Lung (tissue), 12 donors: ENCODE data around the gene SFXN3. TPM values are rescaled to one million over a fixed set of nuclear protein-coding genes. Genes with fewer than 3 reads are reported as not detected.

Experiments
- ATAC-seq: fragments of 200-7000 bp; cut with Tn5 transposase; one replicate; pipeline ENCODE4 v1.9.1; 2020; ENCODE audit warnings: moderate number of reproducible peaks; ENCODE audit not compliant: insufficient read depth, low FRiP score
- DNase-seq, 3 donors: peaks; one replicate each; pipeline ENCODE4 v3.0.0-alpha.2; 2013 to 2017
- H3K27ac ChIP-seq, 2 donors: one replicate each; pipeline ENCODE4 v1.5.1; 2013; ENCODE audit warnings: mild to moderate bottlenecking in 2 of 2, moderate library complexity in 2 of 2, control low read depth in 1 of 2, inconsistent platforms in 1 of 2, low read depth in 1 of 2, low read length in 1 of 2
- H3K27me3 ChIP-seq, 3 donors: one replicate each; pipeline ENCODE4 v1.5.1; 2013; ENCODE audit warnings: low read length in 2 of 3; ENCODE audit not compliant: control insufficient read depth in 3 of 3, insufficient read depth in 3 of 3
- H3K36me3 ChIP-seq, 4 donors: one replicate each; pipeline ENCODE4 v1.5.1; 2013; ENCODE audit warnings: low read length in 4 of 4, mild to moderate bottlenecking in 1 of 4, moderate library complexity in 1 of 4; ENCODE audit not compliant: control insufficient read depth in 4 of 4, insufficient read depth in 4 of 4
- H3K4me1 ChIP-seq, 5 donors: one replicate each; pipeline ENCODE4 v1.5.1; 2013; ENCODE audit warnings: low read length in 5 of 5, mild to moderate bottlenecking in 2 of 5, moderate library complexity in 1 of 5; ENCODE audit not compliant: control insufficient read depth in 5 of 5, insufficient read depth in 5 of 5
- H3K4me3 ChIP-seq: one replicate; pipeline ENCODE4 v1.5.1; 2013; ENCODE audit warnings: mild to moderate bottlenecking, control low read depth, moderate library complexity
- H3K9ac ChIP-seq, 2 donors: one replicate each; pipeline ENCODE4 v1.5.1; 2013; ENCODE audit warnings: low read length in 2 of 2, control low read depth in 1 of 2; ENCODE audit not compliant: insufficient read depth in 1 of 2
- H3K9me3 ChIP-seq, 4 donors: one replicate each; pipeline ENCODE4 v1.5.1; 2013; ENCODE audit warnings: low read length in 3 of 4, mild to moderate bottlenecking in 1 of 4, moderate library complexity in 1 of 4; ENCODE audit not compliant: control insufficient read depth in 4 of 4, insufficient read depth in 3 of 4
- CTCF ChIP-seq: IDR thresholded peaks from 2 replicates; pipeline ENCODE4 v1.5.1; 2012; ENCODE audit warnings: mild to moderate bottlenecking; ENCODE audit errors: control extremely low read depth, extremely low read depth
- WGBS, 2 donors: extraction: QIAGEN DNeasy Blood & Tissue Kit; methylation state at CpG; one replicate each; pipeline ENCODE4 v1.1.7; 2013; 5-methylcytosine and 5-hydroxymethylcytosine counted together
- polyA plus RNA-seq, 2 donors: library from polyadenylated mRNA; stranded (reverse); fragments of 200-250 nt; gene quantifications; one replicate each; pipeline ENCODE4 v1.2.1, GENCODE V29; 2013
- total RNA-seq, 2 donors: library from RNA; depleted of rRNA in 1 of 2; stranded (reverse); fragments of >200 nt in 1 of 2; gene quantifications; one replicate each; pipeline ENCODE4 v1.2.1, GENCODE V29; 2014 to 2021
- donor health status: control.
- donor health status: control.
- donor health status: Bipolar disorder and iron deficiency.
- donor health status: healthy.
- donor health status: DM: yes; HTN: yes; CAD: no.

Gene SFXN3
- total and polyA plus RNA-seq, 4 donors = 36.4 to 95.8 (median 39.6) TPM

- H3K36me3 ChIP-seq = no peaks in the 10 kb centered on the region
- no peak overlapping the region for H3K9ac ChIP-seq
- no peak overlapping the region for H3K4me3 ChIP-seq
- H3K27ac ChIP-seq = no peak overlapping the region
- H3K4me1 ChIP-seq = peaks cover 0 to 31% (median 8%) of the 10 kb centered on the region in 5 donors
- no peak for TF ChIP-seq CTCF
- peaks cover 0 to 64% (median 53%) of the 10 kb centered on the region in 3 donors for H3K27me3 ChIP-seq
- DNase-seq (no peak), ATAC-seq (no peak)
- no peaks in the 10 kb centered on the region for H3K9me3 ChIP-seq
- WGBS, 2 donors = 30 to 38% methylated on average over 16 of the region's 16 CpGs
Measured at GRCh38 chr10:101047268-101047667, 16.2 kb downstream of the SFXN3 start.

DNA sequence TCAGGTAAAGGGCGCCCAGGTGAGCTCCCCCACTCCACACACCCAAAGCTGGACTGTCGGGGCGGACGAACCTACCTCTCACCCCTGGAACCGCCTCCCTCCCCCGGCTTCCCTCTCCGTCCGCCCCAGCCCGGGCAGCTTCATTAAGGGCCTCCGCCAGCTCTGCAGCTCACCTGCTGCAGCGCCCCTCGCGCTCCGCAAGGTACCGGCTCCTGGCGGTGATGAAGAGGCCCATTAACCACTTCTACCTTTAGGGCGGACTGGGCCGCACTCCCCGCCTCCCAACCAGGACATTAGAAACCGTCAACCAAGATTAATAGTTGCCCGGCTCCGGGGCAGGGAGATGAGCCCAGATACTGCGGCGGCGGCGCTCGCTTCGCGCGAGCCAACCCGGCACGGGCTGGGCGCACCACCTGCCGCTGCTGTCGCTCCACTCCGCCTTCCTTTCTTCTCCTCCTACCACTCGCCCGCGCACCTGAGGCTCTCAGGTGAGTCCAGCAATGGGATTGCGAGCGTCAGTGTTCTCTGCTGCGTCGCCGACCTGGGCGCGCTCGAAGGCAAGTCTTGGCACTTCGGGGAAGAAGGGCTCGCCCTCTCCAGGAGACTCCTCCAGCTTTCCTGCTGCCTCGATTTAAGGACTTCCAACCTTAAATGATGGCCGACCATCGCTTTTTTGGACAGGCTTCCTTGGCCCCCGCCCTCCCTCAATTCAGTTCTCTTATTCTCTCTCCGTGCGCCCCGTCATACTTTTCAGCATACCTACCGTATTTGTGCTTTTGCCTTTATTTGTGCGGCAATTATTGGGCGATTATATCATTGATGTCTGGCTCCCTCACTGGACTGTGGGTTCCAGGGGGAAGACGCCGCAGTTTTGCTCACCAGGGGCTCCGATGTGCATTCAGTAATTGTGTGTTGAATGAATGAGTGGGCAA lies 17.2 kb downstream of the SFXN3 start:
- Histone ChIP-seq H3K36me3 (no peaks in the 10 kb centered on the region), H3K9me3 (no peaks in the 10 kb centered on the region), H3K9ac (no peak overlapping the region), H3K27ac (no peak overlapping the region), H3K27me3 (peaks cover 0 to 64% (median 53%) of the 10 kb centered on the region in 3 donors), H3K4me3 (no peak overlapping the region), H3K4me1 (peaks cover 0 to 24% (median 6%) of the 10 kb centered on the region in 5 donors)
- no peak for DNase-seq
- WGBS, 2 donors = 12 to 13% methylated on average over 62 of the region's 62 CpGs
- TF ChIP-seq CTCF = no peak
- ATAC-seq = no peak

GRCh38 chr10:101050208-101051069 lies 19.4 kb downstream of the SFXN3 start:
- H3K4me1 ChIP-seq = peaks cover 0 to 16% (median 0%) of the 10 kb centered on the region in 5 donors
- 13 to 14% methylated on average over 42 of the region's 42 CpGs for WGBS, 2 donors
- peak; percentile 43 for TF ChIP-seq CTCF
- H3K9ac ChIP-seq = no peak overlapping the region
- no peak overlapping the region for H3K27ac ChIP-seq
- no peak overlapping the region for H3K4me3 ChIP-seq
- no peaks in the 10 kb centered on the region for H3K36me3 ChIP-seq
- peak; percentile 84 for ATAC-seq
- peak; percentile 30 to 66 (median 34) for DNase-seq
- peaks cover 0 to 60% (median 50%) of the 10 kb centered on the region in 3 donors for H3K27me3 ChIP-seq
- no peaks in the 10 kb centered on the region for H3K9me3 ChIP-seq
